MM.1S (cell line): ENCODE results near the gene AMBRA1.

Experiments
- DNase-seq: peaks from one replicate; pipeline ENCODE4 v3.0.0-alpha.2; 2015
- H2AFZ ChIP-seq: fragments of 300-600 bp; sonication (generic); 2 replicates; pipeline ENCODE4 v1.6.0; 2016; ENCODE audit warnings: antibody characterized with exemption, low read length
- H3F3A ChIP-seq: fragments of 300-600 bp; sonication (generic); 2 replicates; pipeline ENCODE4 v1.6.1; 2016; ENCODE audit warnings: mild to moderate bottlenecking, antibody characterized with exemption, low read length, moderate library complexity, mixed read lengths; ENCODE audit not compliant: insufficient read depth
- H3K27ac ChIP-seq: fragments of 300-600 bp; sonication (generic); 2 replicates; pipeline ENCODE4 v1.5.1; 2016; ENCODE audit warnings: mild to moderate bottlenecking, low read length
- H3K27me3 ChIP-seq: fragments of 300-600 bp; sonication (generic); replicated peaks from 2 replicates; pipeline ENCODE4 v1.6.0; 2016; ENCODE audit warnings: low read length; ENCODE audit not compliant: insufficient read depth
- H3K36me3 ChIP-seq: fragments of 300-600 bp; sonication (generic); replicated peaks from 2 replicates; pipeline ENCODE4 v1.6.1; 2016; ENCODE audit warnings: mild to moderate bottlenecking, low read length, mixed read lengths; ENCODE audit not compliant: insufficient read depth
- H3K4me1 ChIP-seq: fragments of 300-600 bp; sonication (generic); 2 replicates; pipeline ENCODE4 v1.6.1; 2016; ENCODE audit warnings: low read length, mixed read lengths
- H3K4me2 ChIP-seq: fragments of 300-600 bp; sonication (generic); 2 replicates; pipeline ENCODE4 v1.6.0; 2016; ENCODE audit warnings: low read depth, low read length
- H3K4me3 ChIP-seq: fragments of 300-600 bp; sonication (generic); 2 replicates; pipeline ENCODE4 v1.5.1; 2016; ENCODE audit warnings: low read length, mixed read lengths
- H3K79me2 ChIP-seq: fragments of 300-600 bp; sonication (generic); 2 replicates; pipeline ENCODE4 v1.6.1; 2016; ENCODE audit warnings: mixed run types, low read length, mixed read lengths
- H3K9ac ChIP-seq: fragments of 300-600 bp; sonication (generic); 2 replicates; pipeline ENCODE4 v1.6.1; 2016; ENCODE audit warnings: low read length, mixed read lengths
- H3K9me2 ChIP-seq: fragments of 300-600 bp; sonication (generic); replicated peaks from 2 replicates; pipeline ENCODE4 v1.6.1; 2016; ENCODE audit warnings: mild to moderate bottlenecking, low read length, mixed read lengths; ENCODE audit not compliant: insufficient read depth
- H3K9me3 ChIP-seq: fragments of 300-600 bp; sonication (generic); replicated peaks from 2 replicates; pipeline ENCODE4 v1.6.1; 2016; ENCODE audit warnings: mild to moderate bottlenecking, low read length, mixed read lengths; ENCODE audit not compliant: insufficient read depth
- H4K20me1 ChIP-seq: fragments of 300-600 bp; sonication (generic); 2 replicates; pipeline ENCODE4 v1.6.1; 2016; ENCODE audit warnings: mild to moderate bottlenecking, low read length, moderate library complexity, mixed read lengths; ENCODE audit not compliant: insufficient read depth
- EZH2 ChIP-seq: fragments of 300-600 bp; sonication (generic); optimal IDR thresholded peaks from 2 replicates; pipeline ENCODE3; 2017; ENCODE audit warnings: low read depth, mild to moderate bottlenecking, antibody characterized with exemption, low read length, mixed read lengths
- EZH2phosphoT487 ChIP-seq: fragments of 300-600 bp; sonication (generic); IDR thresholded peaks from 2 replicates; pipeline ENCODE4 v1.6.1; 2018; ENCODE audit warnings: antibody characterized with exemption, low read length
- TF ChIP-seq, protein P1 (sequence below): fragments of 300-600 bp; sonication (generic); IDR thresholded peaks from 2 replicates; pipeline ENCODE4 v1.5.1; 2016; ENCODE audit warnings: antibody characterized with exemption, low read length, mixed read lengths

Gene AMBRA1

DNA sequence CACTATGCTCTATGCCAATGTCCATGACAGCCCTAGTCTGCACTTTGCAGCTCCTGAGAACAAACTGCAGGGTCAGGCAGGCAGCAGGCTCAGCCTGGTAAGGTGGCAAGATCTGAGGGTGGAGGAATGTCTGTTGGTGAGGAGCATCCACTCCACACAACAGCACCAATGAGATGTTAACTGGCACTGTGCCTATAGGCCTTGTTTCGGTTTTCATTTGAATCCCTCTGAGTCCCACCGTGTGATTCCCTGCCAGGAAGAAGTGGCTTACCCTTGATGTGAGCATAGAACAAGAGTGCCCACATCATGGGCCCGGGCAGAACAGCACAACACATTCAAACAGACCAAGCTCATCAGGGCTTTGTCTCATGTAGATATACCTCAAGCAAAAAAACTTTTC, 158.1 kb downstream of the AMBRA1 start:
- Histone ChIP-seq H3K4me3 (no peak overlapping the region), H3K4me2 (no peak overlapping the region), H2AFZ (no peak overlapping the region), H3F3A (peaks cover 17% of the 10 kb centered on the region; the same call in 1 of the 2 replicates), H3K79me2 (no peaks in the 10 kb centered on the region), H3K4me1 (peaks cover 20% of the 10 kb centered on the region), H3K27me3 (no peaks in the 10 kb centered on the region), H3K9me3 (no peaks in the 10 kb centered on the region), H4K20me1 (no peaks in the 10 kb centered on the region), H3K9ac (no peak overlapping the region), H3K36me3 (no peaks in the 10 kb centered on the region), H3K9me2 (no peaks in the 10 kb centered on the region), H3K27ac (no peak overlapping the region)
- TF ChIP-seq EZH2 (no peak), EZH2phosphoT487 (no peak)
- TF ChIP-seq, protein P1, sequence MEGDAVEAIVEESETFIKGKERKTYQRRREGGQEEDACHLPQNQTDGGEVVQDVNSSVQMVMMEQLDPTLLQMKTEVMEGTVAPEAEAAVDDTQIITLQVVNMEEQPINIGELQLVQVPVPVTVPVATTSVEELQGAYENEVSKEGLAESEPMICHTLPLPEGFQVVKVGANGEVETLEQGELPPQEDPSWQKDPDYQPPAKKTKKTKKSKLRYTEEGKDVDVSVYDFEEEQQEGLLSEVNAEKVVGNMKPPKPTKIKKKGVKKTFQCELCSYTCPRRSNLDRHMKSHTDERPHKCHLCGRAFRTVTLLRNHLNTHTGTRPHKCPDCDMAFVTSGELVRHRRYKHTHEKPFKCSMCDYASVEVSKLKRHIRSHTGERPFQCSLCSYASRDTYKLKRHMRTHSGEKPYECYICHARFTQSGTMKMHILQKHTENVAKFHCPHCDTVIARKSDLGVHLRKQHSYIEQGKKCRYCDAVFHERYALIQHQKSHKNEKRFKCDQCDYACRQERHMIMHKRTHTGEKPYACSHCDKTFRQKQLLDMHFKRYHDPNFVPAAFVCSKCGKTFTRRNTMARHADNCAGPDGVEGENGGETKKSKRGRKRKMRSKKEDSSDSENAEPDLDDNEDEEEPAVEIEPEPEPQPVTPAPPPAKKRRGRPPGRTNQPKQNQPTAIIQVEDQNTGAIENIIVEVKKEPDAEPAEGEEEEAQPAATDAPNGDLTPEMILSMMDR = no peak
- no peak for DNase-seq

- Histone ChIP-seq H3K4me1 (no peaks in the 10 kb centered on the region), H2AFZ (no peak overlapping the region), H3K9me2 (no peaks in the 10 kb centered on the region), H3K4me3 (no peak overlapping the region), H4K20me1 (no peaks in the 10 kb centered on the region), H3K9ac (no peak overlapping the region), H3F3A (no peaks in the 10 kb centered on the region), H3K27ac (no peak overlapping the region), H3K27me3 (no peaks in the 10 kb centered on the region), H3K9me3 (no peaks in the 10 kb centered on the region), H3K36me3 (no peaks in the 10 kb centered on the region), H3K4me2 (no peak overlapping the region), H3K79me2 (no peaks in the 10 kb centered on the region)
- no peak for TF ChIP-seq EZH2
- TF ChIP-seq EZH2phosphoT487 = no peak
- TF ChIP-seq, protein P1 = no peak
- DNase-seq = no peak
Measured at GRCh38 chr11:46431211-46431610, 162.6 kb downstream of the AMBRA1 start.

DNA sequence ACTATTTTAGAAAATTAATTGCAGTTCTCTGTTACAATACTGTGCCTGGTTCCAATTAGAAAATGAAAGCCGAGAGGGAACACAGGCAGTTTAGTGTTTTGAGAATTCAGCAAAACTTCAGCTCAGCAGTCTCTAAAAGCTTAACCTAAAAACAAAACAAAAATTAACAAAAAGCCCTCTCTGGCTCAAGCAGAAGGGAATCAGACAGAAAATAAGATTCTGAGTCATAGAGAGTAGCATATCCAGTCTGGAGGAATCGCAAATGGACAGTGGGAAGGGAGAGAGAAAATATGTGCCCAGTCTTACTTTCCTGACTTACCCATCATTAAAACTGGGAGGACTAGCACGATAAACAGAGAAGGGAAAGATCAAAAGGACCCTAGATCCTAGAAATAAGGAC, 164.1 kb downstream of the AMBRA1 start:
- no peak overlapping the region for H3K9ac ChIP-seq
- no peaks in the 10 kb centered on the region for H3K79me2 ChIP-seq
- H3K36me3 ChIP-seq = no peaks in the 10 kb centered on the region
- TF ChIP-seq EZH2phosphoT487 = no peak
- TF ChIP-seq EZH2 = no peak
- TF ChIP-seq, protein P1 = no peak
- H3K4me2 ChIP-seq = no peak overlapping the region
- no peak for DNase-seq
- H3F3A ChIP-seq = no peaks in the 10 kb centered on the region
- H2AFZ ChIP-seq = no peak overlapping the region
- H3K27ac ChIP-seq = no peak overlapping the region
- no peaks in the 10 kb centered on the region for H4K20me1 ChIP-seq
- no peak overlapping the region for H3K4me3 ChIP-seq
- no peaks in the 10 kb centered on the region for H3K27me3 ChIP-seq
- H3K4me1 ChIP-seq = no peaks in the 10 kb centered on the region
- no peaks in the 10 kb centered on the region for H3K9me2 ChIP-seq
- H3K9me3 ChIP-seq = no peaks in the 10 kb centered on the region
